ENCODE results near the gene JARID2.

DNA sequence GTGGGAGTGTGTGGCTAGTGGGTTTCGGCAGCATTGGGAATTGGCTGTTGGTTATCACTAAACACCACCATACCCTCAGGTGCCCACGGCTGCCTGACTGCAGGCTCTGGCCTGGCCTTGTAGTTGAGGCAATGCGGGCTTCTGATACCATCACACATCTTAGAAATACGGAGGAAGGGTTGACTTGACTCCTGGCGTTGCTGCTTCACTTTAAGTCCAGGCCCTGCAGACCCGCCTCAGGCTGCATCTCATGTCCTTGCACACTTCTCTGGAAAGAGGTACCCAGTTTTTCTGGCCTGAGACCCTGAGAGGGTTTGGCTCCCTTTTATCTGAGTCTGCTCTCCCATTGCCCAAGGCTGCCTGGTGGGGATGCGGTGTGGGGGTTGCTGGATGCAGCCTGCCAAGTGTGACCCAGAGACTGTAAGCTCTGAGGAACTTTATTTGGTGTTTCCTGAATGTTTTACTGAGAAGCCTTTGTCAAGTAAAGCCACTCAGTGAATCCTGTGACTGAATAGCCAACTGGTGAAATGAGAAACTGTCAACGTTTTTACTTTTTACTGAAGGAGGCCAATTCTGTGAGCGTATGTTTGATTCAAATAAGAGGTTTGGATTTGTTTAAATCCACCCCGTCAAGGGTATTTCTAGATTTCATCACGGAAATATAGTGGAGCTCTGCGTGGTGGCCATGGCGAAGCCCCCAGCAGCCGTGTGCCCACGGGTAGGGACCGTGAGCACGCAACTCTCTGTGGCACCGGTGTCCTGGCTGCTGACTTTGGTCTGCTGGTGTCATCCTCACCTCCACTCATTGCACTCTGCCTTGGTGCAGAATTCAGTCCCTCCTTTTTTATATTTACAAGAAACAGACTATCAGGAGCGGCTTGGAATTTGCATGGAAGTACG lies 256.8 kb downstream of the JARID2 start:
- TF ChIP-seq YY1 (IDR thresholded peaks at IDR 0.05; ENCODE audit: low read depth, low read length) (no peak), ZNF24 (IDR thresholded peaks at IDR 0.05) (no peak), SMC3 (IDR thresholded peaks at IDR 0.05; ENCODE audit: borderline replicate concordance, low read length) (no peak)
